ENCODE measurements around the gene MAML2. TPM values are rescaled to one million over a fixed set of nuclear protein-coding genes. Genes with fewer than 3 reads are reported as not detected.

Gene MAML2
- total RNA-seq, 3 donors from 2014 or later = 45.6 to 82.8 (median 68.2) TPM

GRCh38 chr11:96061069-96061468, 281.9 kb downstream of the MAML2 start:
- no peak for DNase-seq (ENCODE audit: low spot score in 2 of 2)
- Histone ChIP-seq H3K9me3 (no peaks in the 10 kb centered on the region), H3K4me3 (no peak overlapping the region), H3K36me3 (no peaks in the 10 kb centered on the region), H3K4me1 (peaks cover 0 to 7% of the 10 kb centered on the region in 2 donors), H3K27me3 (no peaks in the 10 kb centered on the region), H3K27ac (peak overlapping the region; percentile 54 to 65)
- TF ChIP-seq CTCF (IDR thresholded peaks at IDR 0.05) (no peak), POLR2AphosphoS5 (IDR thresholded peaks at IDR 0.05) (peak in 1 of 3 donors; percentile 53)
- intact Hi-C loops (cut with DNase I; ENCODE audit: low total_unique reads) = no loop called here

GRCh38 chr11:96057502-96057901, 285.5 kb downstream of the MAML2 start:
- Histone ChIP-seq H3K4me1 (peaks cover 0 to 19% of the 10 kb centered on the region in 2 donors), H3K9me3 (no peaks in the 10 kb centered on the region), H3K36me3 (no peaks in the 10 kb centered on the region), H3K27me3 (no peaks in the 10 kb centered on the region), H3K4me3 (no peak overlapping the region), H3K27ac (peak overlapping the region; percentile 21 to 52)
- no peak for DNase-seq (ENCODE audit: low spot score in 2 of 2)
- TF ChIP-seq POLR2A (IDR thresholded peaks at IDR 0.05) (no peak), CTCF (IDR thresholded peaks at IDR 0.05) (no peak), POLR2AphosphoS5 (IDR thresholded peaks at IDR 0.05) (no peak)
- intact Hi-C loops (cut with DNase I; ENCODE audit: low total_unique reads) = no loop called here

GRCh38 chr11:96056576-96056975, 286.4 kb downstream of the MAML2 start:
- H3K27me3 ChIP-seq = no peaks in the 10 kb centered on the region
- no peaks in the 10 kb centered on the region for H3K9me3 ChIP-seq
- no peak for DNase-seq (ENCODE audit: low spot score in 2 of 2)
- H3K4me3 ChIP-seq = no peak overlapping the region
- no peak for TF ChIP-seq CTCF (IDR thresholded peaks at IDR 0.05)
- no peak for TF ChIP-seq POLR2A (IDR thresholded peaks at IDR 0.05)
- TF ChIP-seq POLR2AphosphoS5 (IDR thresholded peaks at IDR 0.05) = no peak
- H3K4me1 ChIP-seq = peaks cover 0 to 18% of the 10 kb centered on the region in 2 donors
- H3K36me3 ChIP-seq = no peaks in the 10 kb centered on the region
- H3K27ac ChIP-seq = peak overlapping the region in 1 of 2 donors; percentile 52
- intact Hi-C loops (cut with DNase I; ENCODE audit: low total_unique reads) = no loop called here

- no peaks in the 10 kb centered on the region for H3K36me3 ChIP-seq
- peaks cover 0 to 12% of the 10 kb centered on the region in 2 donors for H3K4me1 ChIP-seq
- no peak overlapping the region for H3K4me3 ChIP-seq
- peak overlapping the region; percentile 68 to 86 for H3K27ac ChIP-seq
- H3K9me3 ChIP-seq = no peaks in the 10 kb centered on the region
- no peaks in the 10 kb centered on the region for H3K27me3 ChIP-seq
- TF ChIP-seq POLR2A (IDR thresholded peaks at IDR 0.05) (no peak), POLR2AphosphoS5 (IDR thresholded peaks at IDR 0.05) (no peak), CTCF (IDR thresholded peaks at IDR 0.05) (no peak)
- intact Hi-C loops (cut with DNase I; ENCODE audit: low total_unique reads) = no loop called here
- DNase-seq (ENCODE audit: low spot score in 2 of 2) = no peak
These were observed 287.1 kb downstream of the MAML2 start for GRCh38 chr11:96055706-96056387.

- no peak for TF ChIP-seq POLR2AphosphoS5 (IDR thresholded peaks at IDR 0.05)
- TF ChIP-seq CTCF (IDR thresholded peaks at IDR 0.05) = peak; percentile 52 to 78 (median 78)
- TF ChIP-seq POLR2A (IDR thresholded peaks at IDR 0.05) = no peak
- intact Hi-C loops (cut with DNase I; ENCODE audit: low total_unique reads) = no loop called here
- Histone ChIP-seq H3K27ac (peak overlapping the region; percentile 68 to 86), H3K4me3 (no peak overlapping the region), H3K4me1 (peaks cover 0 to 12% of the 10 kb centered on the region in 2 donors), H3K27me3 (no peaks in the 10 kb centered on the region), H3K9me3 (no peaks in the 10 kb centered on the region), H3K36me3 (no peaks in the 10 kb centered on the region)
- no peak for DNase-seq (ENCODE audit: low spot score in 2 of 2)
These were observed 287.9 kb downstream of the MAML2 start for GRCh38 chr11:96054870-96055705.
